HG03108 (cell line): ENCODE measurements around the gene MALL.
"Not testable (repeated sequence)": the region's sequence is repeated elsewhere in the genome, so short reads cannot be mapped to it uniquely, and the experiment has no call there.

ENCODE experiments used
- ATAC-seq: cut with Tn5 transposase; IDR thresholded peaks from one replicate; pipeline ENCODE4 v1.9.1; 2021; ENCODE audit warnings: moderate library complexity; ENCODE audit not compliant: unreplicated experiment

Gene MALL

DNA sequence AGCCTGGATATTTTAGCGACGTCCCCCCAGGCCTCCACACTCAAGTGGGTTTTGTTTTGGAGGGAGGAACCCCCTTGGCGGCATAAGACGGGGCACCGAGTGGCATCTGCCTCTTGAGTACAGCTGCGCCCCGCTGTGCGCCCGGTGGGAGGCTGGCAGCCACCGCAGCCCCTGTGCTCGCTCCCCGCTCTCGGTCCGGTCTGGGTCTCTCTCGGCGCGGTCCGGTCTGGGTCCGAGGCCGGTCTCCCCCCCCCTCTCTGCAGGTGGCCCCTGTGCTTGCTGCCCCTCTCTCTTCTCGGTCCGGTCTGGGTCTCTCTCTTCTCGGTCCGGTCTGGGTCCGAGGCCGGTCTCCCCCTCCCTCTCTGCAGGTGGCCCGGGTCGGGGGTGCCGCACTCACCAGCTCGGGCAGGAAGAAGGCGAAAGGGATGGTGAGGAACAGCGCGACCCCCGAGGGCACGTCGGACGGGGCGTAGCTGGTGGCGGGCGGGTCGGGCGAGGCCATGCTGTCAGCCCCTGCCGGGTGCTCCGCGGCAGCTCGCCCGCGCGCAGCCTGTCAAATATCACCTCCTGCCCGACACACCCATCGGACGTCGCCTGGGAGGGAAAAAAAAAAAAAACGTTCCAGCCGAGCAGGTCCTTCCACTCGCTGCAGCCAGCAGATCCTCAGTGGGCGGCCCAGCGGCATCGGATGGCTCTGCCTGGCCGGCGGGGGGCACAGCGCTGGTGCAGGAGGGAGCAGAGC is at the start of gene MALL:
TSS of gene MALL (minus strand) at position 532 of the 742 bp plus-strand sequence. CDS start at position 502, 30 bp downstream.
- ATAC-seq = no peak

GRCh38 chr2:110157153-110157793 is 41.7 kb upstream of the MALL start:
- no peak for ATAC-seq

GRCh38 chr2:110154828-110155227 is 39.2 kb upstream of the MALL start:
- ATAC-seq = not testable (repeated sequence)

- not testable (repeated sequence) for ATAC-seq
Measured at GRCh38 chr2:110154188-110154587, 38.6 kb upstream of the MALL start.

- ATAC-seq = no peak
Measured at GRCh38 chr2:110153416-110153815, 37.8 kb upstream of the MALL start.

GRCh38 chr2:110152943-110153342 is 37.3 kb upstream of the MALL start:
- ATAC-seq = no peak

DNA sequence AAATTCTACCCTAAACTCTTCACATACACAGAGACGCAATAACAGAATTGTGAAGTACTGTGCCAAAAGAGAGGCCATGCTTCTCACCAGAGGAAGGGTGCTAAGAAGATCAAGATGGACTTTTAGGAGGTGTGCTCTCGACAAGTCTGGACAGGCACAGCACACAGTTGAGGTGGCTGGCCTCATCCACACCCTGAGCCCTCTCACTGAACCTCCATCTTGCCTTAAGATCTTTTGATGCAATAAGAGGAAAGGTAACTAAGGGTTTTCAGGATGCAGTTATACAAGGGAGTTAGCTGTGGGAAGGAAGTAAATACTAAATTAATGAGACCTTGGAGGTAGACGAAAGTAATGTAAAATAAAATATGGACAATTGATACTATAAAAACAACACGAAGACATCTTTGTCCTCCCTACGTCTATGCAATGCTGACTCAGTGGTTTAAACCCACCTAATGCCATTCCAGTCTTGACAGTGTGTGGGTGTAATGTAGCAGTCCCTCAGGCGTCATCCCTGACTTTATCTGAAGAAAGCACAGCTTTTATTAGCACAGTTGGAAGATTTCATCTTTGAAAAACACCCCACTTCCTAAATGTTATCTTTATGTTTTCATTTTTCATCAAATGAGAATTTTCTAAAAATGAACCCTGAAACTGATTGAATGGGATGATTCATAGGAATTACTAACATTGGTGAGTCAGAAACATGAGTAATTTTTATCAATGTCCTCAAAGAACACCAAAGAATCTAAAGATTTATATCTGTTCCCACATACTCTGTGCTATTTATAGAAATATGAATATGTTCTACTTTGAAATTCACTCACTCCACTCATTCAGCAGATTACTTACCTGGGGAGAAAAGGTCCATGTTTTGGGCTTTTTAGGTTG is 34.0 kb upstream of the MALL start:
- no peak for ATAC-seq

DNA sequence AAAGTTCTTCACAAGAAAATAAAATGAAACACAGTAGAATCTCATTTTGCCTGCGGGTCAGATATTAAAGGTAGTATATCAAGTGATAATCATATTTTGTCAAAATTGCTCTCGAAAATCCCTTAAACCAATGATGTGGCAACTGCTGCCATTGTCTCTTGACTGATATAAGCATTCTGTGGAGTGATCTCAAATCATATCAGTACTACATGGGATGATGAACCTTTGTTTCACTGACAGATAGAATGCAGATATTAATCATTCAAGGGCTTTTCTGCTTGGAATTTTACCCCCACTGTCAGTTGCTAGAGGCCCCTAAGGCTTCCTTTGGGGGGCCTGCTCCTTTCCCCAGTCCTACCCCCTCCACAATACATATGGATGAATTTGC is 31.3 kb upstream of the MALL start:
- no peak for ATAC-seq

DNA sequence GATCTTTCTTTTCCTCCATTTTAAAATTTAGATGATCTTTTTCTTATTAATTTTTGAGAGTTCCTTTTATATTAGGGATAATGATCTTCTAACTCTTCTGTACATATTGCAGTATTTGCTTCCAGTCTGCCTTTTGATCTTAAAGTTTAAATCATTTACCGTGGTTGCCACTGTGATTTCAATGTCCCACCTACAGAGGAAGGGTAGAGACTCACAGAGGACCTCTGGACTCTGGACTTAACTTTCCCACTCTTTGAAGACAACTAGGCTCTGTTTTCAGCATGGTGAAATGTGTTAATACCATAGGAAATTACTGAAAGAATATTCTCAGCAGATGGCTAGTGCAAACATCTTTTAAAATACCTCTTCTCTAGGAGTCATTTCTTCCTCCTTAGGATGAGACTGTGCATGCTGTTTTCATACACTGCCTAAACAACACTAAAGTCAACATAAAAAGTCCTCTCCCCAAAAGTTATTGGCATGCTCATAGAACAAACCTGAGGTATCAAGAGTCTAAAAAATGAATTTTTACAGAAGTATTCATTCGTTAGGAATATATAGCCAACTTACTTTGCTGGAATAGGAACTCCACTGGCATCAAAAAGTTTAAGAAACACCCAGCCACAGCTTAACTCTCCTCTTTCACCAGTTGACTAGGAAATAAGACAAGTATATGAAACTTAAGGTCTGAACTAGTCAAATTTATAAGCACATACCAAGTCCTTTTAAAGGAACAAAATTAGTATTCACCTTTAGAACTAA is 30.7 kb upstream of the MALL start:
- no peak for ATAC-seq

- ATAC-seq = no peak
Measured at GRCh38 chr2:110143982-110144381, 28.4 kb upstream of the MALL start.

DNA sequence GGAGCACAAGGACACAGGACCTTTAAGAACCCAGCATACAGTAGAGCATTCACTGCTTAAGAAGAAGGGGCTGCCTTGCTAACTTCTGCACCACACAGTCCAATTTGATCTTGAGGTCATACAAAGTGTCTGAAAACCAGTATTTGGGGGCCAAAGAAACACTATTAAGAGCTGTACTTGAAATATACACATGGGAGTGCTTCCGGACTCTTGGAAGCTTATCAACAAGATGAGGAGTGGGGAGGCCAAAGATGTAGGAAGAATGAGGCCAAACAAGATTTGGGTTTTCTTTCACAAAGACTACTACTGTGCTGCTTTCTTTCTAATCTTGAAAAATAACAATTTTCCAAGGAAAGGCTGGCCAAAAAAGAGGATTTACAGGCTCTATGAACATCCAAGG is 24.8 kb upstream of the MALL start:
- no peak for ATAC-seq

GRCh38 chr2:110134025-110134424 is 18.4 kb upstream of the MALL start:
- no peak for ATAC-seq

DNA sequence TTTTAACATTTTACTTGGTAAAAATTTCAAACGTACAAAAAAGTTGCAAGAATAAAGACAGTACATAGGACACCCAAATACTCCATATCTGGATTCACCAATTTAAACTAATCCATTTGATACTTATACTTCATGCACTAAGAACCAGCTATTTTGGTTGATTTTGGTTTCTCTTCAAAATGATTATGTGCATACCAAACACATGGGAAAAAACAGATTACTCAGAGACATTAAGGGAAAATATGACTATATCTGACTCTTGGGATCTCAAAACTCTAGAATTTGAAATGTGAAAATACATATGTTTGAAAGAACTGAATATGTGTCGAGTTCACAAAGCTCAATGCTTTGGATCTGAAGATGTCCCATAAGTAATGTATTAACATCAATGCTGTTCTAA is 15.5 kb upstream of the MALL start:
- ATAC-seq = no peak

- no peak for ATAC-seq
Measured at GRCh38 chr2:110130757-110131156, 15.1 kb upstream of the MALL start.

DNA sequence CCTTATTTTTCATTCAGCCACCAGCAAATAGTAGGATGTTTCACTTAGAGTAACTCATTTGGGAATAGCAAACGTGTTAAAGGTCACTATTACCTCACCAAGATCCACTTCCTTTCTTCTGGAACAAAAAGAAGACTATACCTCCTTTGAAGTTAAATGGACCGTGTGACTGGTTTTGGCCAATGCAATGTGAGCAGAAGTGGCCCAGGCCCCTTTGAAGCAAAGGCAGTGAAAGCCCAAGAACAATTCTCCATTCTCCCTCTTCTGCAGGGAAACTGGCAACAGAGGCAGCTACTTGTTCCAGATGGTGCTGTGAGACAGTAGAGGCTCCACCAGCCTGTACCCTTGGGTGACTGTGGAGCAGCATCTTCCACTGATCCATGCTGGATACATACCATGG is 11.3 kb upstream of the MALL start:
- no peak for ATAC-seq

GRCh38 chr2:110126086-110126773 is 10.6 kb upstream of the MALL start:
- ATAC-seq = no peak

DNA sequence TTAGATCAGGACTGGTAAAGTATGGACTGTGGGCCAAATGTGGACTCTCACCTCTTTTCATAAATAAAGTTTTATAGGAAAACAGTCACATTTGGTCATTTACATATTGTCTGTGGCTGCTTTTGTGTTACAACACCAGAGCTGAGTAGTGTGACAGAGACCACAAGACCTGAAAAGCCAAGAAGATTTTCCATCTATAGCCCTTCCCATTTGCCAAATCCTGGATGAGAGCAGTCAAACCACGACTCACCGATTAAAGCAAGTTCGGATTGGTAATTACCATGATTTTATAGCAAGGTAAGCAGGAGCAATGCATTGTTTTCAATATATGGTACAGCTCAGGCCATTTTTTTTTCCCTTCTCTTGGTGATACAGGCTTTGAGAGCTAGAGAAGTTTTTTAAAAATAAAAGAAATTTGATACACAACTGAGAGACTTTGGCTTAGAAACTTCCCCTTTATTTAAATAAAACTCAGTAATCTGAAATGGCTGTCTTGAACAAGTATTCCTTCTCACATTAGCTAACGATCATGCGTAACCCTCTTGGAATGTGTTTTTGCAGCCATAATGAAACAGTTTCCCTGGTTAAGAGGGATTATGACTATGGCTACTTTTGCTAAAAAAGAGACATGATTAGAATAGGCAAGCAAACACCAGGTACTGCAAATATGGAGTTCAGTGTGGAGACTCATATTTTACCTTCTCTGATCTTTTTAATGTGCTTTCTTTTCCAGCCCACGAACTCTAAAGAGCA is 9.5 kb upstream of the MALL start:
- no peak for ATAC-seq

- no peak for ATAC-seq
Measured at GRCh38 chr2:110124038-110124825, 8.6 kb upstream of the MALL start.

- no peak for ATAC-seq
Measured at GRCh38 chr2:110121592-110121991, 6.0 kb upstream of the MALL start.
